Measurements from ENCODE around the gene CTTNBP2.

Gene CTTNBP2

DNA sequence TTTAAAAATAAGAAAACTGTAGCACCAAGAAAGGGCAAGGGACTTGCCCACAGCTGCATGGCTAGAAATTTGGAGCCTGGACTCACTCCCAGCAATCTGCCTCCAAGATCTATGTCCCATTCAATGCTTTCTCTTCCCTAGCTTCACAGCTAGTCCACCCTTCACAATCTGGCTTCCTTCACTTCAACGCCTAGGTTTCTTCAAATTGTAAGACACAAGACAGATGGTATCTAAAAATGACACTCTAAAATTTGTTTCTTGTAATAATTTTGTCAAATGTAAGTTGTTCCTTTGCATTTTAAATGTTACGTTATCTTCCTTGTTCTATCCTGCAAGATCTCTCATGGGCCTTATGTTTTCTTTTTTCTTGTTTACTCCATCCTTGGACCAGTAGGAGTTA lies 48.6 kb downstream of the CTTNBP2 start:
- no peak for DNase-seq

DNA sequence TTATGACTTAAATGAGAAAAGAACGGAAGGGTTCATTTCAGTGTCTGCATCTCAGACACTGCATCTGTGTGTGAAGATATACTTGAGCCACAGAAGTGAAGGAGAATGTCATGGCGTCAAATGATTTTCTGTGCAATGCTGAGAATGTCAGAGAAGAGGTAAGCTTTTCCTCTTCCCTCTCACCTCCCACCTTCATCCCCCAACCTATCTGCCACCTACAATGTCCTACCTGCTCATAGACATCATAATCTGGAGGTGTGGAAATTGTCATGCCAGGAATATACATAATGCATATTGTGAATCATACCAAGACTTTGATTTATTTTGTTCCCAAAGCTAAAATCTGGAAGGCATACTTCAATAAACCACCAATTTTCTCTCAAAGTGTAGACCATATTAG lies 53.7 kb downstream of the CTTNBP2 start:
- no peak for DNase-seq

DNA sequence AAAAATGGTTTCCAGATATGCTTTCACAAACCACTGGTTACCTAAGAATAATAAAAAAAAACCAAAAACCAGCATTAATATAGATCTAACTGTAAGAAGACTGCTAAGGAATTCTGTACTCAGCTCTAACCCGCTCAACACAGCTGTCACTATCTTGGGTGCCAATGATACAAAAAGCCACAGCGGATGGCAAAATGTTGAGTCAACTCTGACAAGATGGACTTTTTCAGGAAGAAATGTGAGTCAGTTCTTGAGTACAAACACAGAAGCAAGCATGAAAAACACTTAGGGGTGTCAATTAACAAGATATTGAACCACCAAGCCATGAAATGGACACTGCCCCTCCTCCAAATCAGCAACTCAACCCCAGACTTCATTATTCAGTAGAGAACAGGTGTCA lies 55.0 kb downstream of the CTTNBP2 start:
- DNase-seq, result no peak

DNA sequence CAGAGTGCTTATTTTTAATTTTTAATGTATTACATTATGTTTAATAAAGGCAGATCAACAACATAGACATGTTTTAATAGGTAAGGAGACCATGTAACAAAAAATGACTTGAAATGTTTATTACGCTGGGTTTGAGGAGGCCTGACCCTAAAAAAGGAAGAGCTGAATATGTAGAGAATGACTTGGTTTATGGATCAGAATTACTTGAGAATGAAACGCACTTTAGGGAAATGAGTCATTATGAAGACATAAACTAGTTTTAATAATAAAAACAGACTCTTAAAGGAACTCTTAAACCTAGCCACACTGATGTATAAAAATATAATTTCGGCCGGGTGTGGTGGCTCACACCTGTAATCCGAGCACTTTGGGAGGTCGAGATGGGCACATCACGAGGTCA lies 56.5 kb downstream of the CTTNBP2 start:
- DNase-seq, result no peak

- DNase-seq, result no peak
These were observed 61.5 kb downstream of the CTTNBP2 start for GRCh38 chr7:117811696-117812095.

GRCh38 chr7:117810642-117811512 lies 62.4 kb downstream of the CTTNBP2 start:
- no peak for DNase-seq

DNA sequence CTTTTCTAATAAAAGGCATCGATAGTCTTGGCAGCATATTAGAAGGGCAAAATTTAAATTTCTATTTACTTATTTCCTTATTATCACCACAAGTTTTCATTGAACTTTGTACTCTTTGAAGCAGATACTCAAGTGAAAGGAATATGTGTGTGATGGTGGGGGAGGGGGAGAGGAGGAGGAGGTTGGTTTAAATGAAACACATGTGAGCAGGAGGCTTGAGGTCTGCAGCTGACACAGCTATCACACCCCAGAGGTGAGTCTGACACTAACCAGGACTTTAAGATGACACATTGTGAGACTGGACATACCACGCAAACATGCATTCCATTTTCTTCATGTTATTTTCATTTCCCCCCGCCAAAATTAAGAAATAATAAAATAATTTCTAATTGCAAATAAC lies 63.3 kb downstream of the CTTNBP2 start:
- no peak for DNase-seq

- no peak for DNase-seq
These were observed 64.1 kb downstream of the CTTNBP2 start for GRCh38 chr7:117808910-117809705.

- DNase-seq, result no peak
These were observed 64.9 kb downstream of the CTTNBP2 start for GRCh38 chr7:117808341-117808757.

- DNase-seq, result no peak
These were observed 65.6 kb downstream of the CTTNBP2 start for GRCh38 chr7:117807676-117808075.

DNA sequence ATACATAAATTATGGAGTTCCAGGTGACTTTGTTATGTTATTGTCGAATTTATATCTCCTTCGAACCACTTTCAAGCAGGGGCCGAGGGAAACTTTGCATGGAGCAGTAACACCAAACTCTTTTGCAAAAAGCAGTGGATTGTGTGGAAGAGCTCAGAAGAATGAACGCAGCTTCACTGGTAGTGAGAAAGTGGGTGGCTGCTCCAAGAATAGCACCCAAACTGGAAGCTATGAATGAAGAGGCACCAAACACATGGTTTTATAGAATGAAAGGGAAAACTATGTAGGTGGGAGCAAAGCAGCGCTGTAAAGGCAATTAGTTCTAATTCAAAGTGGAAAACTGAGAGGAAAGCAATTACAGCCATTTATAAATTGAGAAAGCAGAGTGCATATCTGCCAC lies 67.2 kb downstream of the CTTNBP2 start:
- no peak for DNase-seq

DNA sequence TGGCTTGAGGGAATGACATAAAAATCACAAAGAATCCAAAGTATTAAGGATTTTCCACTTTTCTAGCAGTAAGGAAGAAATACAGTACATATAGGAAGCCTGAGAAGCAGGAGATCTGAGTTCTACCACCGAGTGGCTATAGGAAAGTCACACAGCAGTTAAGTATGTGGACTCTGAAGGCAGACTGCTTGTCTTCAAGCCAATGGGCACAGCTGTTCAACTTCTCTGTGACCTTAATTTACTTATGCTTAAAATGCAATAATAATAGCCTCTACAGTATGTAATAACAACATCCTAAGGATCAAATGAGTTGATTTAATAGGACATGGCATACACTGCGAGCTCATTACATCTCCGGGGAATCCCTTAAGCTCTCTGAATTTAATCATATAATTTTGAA lies 68.0 kb downstream of the CTTNBP2 start:
- DNase-seq, result no peak

- no peak for DNase-seq
These were observed 69.8 kb downstream of the CTTNBP2 start for GRCh38 chr7:117803476-117803875.

DNA sequence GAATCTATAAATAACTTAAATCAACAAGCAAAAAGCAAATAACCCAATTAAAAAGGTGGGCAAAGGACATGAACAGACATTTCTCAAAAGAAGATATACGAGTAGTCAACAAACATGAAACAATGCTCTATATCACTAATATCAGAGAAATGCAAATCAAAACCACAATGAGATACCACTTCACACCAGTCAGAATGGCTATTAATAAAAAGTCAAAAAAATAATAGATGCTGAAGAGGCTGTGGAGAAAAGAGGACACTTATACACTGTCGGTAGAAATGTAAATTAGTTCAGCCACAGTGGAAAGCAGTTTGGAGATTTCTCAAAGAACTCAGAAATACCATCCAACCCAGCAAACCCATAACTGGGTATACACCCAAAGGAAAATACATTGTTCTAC lies 70.6 kb downstream of the CTTNBP2 start:
- no peak for DNase-seq

DNA sequence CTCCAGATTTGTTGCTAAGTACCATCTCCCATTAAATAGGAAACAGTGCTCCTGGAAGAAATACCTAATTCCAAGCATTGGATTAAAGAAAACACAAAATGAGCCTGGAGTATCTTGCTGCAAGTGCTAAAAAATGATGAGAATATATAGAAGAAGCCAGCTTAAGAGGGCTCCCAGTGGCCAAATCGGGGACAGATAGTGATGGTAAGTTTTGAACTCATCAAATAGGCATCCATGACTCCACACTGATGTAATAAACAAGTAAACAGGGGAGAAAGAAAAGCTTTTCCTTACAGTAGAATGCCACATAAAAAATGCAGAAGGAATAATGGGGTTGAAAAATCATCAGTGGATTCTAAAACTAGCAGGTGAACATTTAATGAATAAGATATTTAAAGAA lies 72.4 kb downstream of the CTTNBP2 start:
- no peak for DNase-seq

- no peak for DNase-seq
These were observed 72.8 kb downstream of the CTTNBP2 start for GRCh38 chr7:117800406-117800805.

GRCh38 chr7:117796889-117797288 lies 76.4 kb downstream of the CTTNBP2 start:
- DNase-seq, result no peak

DNA sequence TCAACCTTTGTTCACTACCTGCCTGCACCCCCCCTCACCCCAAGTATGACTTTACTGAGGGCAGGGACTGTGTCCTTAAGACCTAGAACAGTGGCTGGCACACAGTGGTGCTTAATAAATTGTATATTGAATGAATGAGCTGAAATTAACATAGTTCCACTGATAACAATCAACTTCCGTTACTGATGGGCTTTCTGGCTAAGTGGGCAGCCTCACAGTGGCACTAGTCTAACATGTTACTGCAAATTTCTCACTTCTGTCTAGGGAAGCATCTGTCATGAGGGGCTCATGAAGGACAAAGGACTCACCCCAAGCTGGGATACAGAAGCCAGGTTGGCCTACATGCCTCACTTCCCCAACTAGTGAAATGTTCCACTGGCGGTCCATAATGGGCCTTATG lies 79.3 kb downstream of the CTTNBP2 start:
- DNase-seq, result no peak

DNA sequence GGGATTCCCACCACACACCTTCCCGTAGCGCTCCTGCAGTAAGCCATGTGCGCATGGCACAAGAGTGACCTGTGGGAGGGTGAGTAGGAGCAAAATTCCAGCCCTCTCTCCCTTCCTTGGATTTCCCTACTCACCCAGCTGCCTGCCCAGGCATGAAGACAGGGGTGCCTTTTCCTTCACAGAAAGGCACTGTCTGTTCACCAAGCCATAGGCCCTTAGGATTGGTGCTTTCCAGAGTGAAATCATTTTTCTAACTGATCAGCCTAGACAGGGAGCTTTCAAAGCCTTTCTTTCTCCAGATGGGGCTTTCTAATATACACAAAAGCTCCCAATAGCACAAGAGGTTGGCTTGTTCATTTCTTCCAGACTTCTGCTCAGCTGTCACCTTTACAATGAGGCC lies 79.7 kb downstream of the CTTNBP2 start:
- no peak for DNase-seq

DNA sequence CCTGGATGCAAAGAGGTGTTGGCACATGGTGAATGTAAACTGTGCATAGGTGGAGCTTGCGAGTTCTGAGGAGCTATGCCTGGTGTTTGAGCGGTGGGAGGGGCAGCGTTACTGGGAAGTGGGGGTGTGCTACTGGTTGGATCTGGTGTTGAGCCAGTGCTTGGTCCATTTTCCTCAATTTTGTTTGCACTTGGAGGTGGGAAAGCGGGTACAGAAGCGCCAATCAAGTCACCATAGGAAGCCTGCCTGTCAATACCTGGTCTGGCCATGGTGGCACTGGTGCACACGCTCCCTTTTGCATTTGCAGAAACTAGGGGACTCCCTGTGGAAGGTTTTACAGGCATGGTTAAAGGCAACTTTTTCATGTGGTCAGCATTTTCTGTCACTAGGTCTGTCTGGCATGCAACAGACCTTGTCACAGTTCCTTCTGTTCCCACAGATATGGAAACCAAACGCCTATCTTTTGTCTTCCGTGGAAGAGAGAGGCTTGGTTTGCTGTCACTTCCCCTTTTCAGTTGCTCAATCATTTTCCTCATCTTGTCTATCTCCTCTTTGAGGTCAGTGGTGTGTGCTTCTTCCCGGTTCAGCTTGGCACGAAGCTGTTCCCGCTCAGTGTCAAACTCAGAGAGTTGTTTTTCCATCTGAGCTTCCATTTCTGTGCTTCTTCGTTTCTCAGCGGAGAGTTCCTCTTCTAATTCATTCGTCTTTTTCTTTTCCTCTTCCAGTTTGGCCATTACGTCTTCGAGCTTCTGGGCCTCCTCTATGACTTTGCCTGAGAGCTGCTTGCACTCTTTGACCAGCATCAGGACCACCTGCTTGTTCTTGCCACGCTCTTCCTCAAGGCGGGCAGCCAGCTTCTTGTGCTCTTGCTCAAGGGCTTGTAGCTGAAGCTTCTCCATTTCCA lies 81.1 kb downstream of the CTTNBP2 start:
- no peak for DNase-seq

DNA sequence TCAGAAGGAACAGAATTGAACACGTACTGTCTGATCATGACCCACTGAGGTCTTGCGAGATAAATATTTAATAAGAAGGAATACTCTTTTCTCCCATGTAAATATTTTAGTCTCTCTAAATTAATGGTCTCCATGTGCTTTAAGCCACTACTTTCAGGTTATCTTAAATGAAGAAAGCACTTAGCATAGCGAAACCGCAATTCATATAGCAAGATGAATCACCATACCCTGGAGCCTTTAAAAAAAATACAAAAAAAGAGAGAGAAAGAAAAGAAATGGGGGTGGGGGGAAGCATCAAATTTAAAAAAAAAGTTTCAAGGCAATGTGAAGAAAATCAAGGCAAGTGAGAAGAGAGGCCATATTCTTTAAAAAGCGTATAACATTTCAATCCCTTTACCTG lies 82.5 kb downstream of the CTTNBP2 start:
- no peak for DNase-seq

DNA sequence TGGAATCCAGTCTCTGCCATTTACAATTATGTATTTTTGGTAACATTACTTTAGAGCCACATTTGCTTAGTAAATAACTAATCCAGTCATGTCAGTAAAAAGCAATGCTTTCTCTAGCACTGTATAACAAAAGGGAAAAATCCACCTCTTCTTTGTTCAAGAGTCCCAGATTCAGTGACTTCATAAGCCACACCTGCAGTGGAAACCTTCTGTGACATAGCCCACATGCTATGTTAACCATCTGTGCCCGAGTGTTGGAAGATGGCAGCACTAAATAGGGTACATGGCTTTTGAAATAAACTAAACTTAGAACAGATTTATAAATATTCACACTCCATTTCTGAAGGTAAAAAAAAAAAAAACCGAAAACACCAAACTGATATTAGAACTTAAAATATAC lies 83.0 kb downstream of the CTTNBP2 start:
- no peak for DNase-seq

DNA sequence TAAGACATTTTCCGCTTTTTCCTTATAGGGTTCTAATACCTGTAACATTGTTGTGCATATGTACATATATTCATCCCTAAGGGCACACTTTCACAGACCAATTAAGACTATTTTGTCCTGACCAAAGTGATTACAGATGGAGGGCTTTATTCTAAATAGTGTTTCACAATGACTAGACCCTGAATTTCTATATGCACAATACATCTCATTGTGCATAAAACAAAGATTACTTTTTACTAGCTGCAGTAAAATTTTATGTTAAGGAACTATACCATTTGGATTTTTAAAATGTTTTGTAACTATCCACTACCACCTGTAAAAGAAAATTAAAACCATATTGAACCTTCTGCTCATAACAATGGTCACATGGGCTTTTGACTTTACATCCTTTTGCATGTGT lies 87.8 kb downstream of the CTTNBP2 start:
- DNase-seq, result no peak

Data from CD4-positive, alpha-beta T cell treated with Interleukin-15 for 1 hour (primary cell).